H1 (cell line): ENCODE measurements around the gene DOCK9. TPM values are rescaled to one million over a fixed set of nuclear protein-coding genes. Genes with fewer than 3 reads are reported as not detected.

Experiments
- CTCF ChIA-PET: fragments of 300-600 bp; sonication (Branson Sonifier 250); formaldehyde crosslinking; loops from one replicate; lab custom pipeline; 2021; ENCODE audit not compliant: partially characterized antibody; lab: Charles Lee
- POLR2A ChIA-PET: fragments of 300-600 bp; sonication (Branson Sonifier 250); formaldehyde crosslinking; loops from one replicate; lab custom pipeline; 2021; ENCODE audit warnings: inconsistent platforms; ENCODE audit not compliant: partially characterized antibody; lab: Charles Lee
- DNase-seq, 2 experiments: peaks; one replicate each; pipeline versions ENCODE4 v3.0.0 to v3.0.0-alpha.2; 2010 to 2022; ENCODE audit warnings: low spot score in 2 of 2, low read depth in 1 of 2, mixed read lengths in 1 of 2
- FAIRE-seq: peaks from 2 replicates; lab custom pipeline; 2011; peaks lifted over from hg19 to GRCh38; lab: Jason Lieb, UNC
- H2AFZ ChIP-seq: 2 replicates; pipeline ENCODE4 v1.8.1; 2012; ENCODE audit warnings: low read length, inconsistent platforms
- H2AK5ac ChIP-seq: 2 replicates; pipeline ENCODE4 v1.6.1; 2013; ENCODE audit warnings: low read depth, low read length
- H2BK120ac ChIP-seq: replicated peaks from 2 replicates; pipeline ENCODE3; 2013; ENCODE audit warnings: low read depth, low read length, inconsistent platforms
- H2BK12ac ChIP-seq: 2 replicates; pipeline ENCODE4 v1.6.1; 2013; ENCODE audit warnings: low read depth, low read length
- H2BK15ac ChIP-seq: 2 replicates; pipeline ENCODE4 v1.6.1; 2013; ENCODE audit warnings: low read length
- H2BK20ac ChIP-seq: 2 replicates; pipeline ENCODE4 v1.6.1; 2013; ENCODE audit warnings: low read length
- H2BK5ac ChIP-seq: 2 replicates; pipeline ENCODE4 v1.6.1; 2013; ENCODE audit warnings: low read depth, low read length
- H3K14ac ChIP-seq: 2 replicates; pipeline ENCODE4 v1.6.1; 2013; ENCODE audit warnings: inconsistent platforms; ENCODE audit not compliant: insufficient read length
- H3K18ac ChIP-seq: 2 replicates; pipeline ENCODE4 v1.6.1; 2013; ENCODE audit warnings: low read length; ENCODE audit errors: extremely low read depth
- H3K23ac ChIP-seq: 2 replicates; pipeline ENCODE4 v1.6.1; 2013; ENCODE audit warnings: inconsistent platforms; ENCODE audit not compliant: insufficient read length
- H3K23me2 ChIP-seq: 2 replicates; pipeline ENCODE4 v1.6.1; 2013; ENCODE audit warnings: low read depth, low read length
- H3K27ac ChIP-seq: 2 replicates; pipeline ENCODE4 v1.6.1; 2011; ENCODE audit warnings: low read depth, low read length, inconsistent platforms
- H3K27me3 ChIP-seq, 4 experiments: replicated peaks in 1 of 4; 1 replicate in 1 of 4; 2 replicates in 3 of 4; pipeline versions ENCODE4 v1.6.1 to v1.8.1; 2011 to 2013; ENCODE audit warnings: low read length in 3 of 4, mild to moderate bottlenecking in 3 of 4, inconsistent platforms in 2 of 4, mixed read lengths in 2 of 4, moderate library complexity in 1 of 4; ENCODE audit not compliant: control insufficient read depth in 3 of 4, insufficient read depth in 3 of 4; ENCODE audit errors: extremely low read depth in 1 of 4
- H3K36me3 ChIP-seq, 4 experiments: 2 replicates each; pipeline versions ENCODE4 v1.6.1 to v1.8.1; 2011 to 2013; ENCODE audit warnings: mild to moderate bottlenecking in 4 of 4, low read length in 3 of 4, moderate library complexity in 2 of 4, control low read depth in 1 of 4, inconsistent platforms in 1 of 4; ENCODE audit not compliant: insufficient read depth in 4 of 4, control insufficient read depth in 2 of 4
- H3K4ac ChIP-seq: replicated peaks from 2 replicates; pipeline ENCODE3; 2013; ENCODE audit warnings: low read length, low read depth, mixed read lengths, inconsistent platforms; ENCODE audit not compliant: insufficient read length
- H3K4me1 ChIP-seq, 4 experiments: replicated peaks in 1 of 4; 1 replicate in 1 of 4; 2 replicates in 3 of 4; pipeline versions ENCODE4 v1.6.1 to v1.8.1; 2011 to 2013; ENCODE audit warnings: low read length in 3 of 4, inconsistent platforms in 2 of 4, mixed read lengths in 1 of 4; ENCODE audit not compliant: insufficient read depth in 4 of 4, control insufficient read depth in 3 of 4
- H3K4me2 ChIP-seq, 2 experiments: 2 replicates each; pipeline versions ENCODE4 v1.6.1 to v1.8.1; 2011 to 2013; ENCODE audit warnings: low read depth in 2 of 2, low read length in 2 of 2, control low read depth in 1 of 2, inconsistent platforms in 1 of 2, mild to moderate bottlenecking in 1 of 2; ENCODE audit not compliant: insufficient read depth in 1 of 2
- H3K4me3 ChIP-seq, 4 experiments: fragments of 200-600, 300-600 bp in 1 of 4; sonication (generic), shearing (Covaris generic), sonication (Bioruptor Twin) in 1 of 4; 2 replicates each; pipeline versions ENCODE4 v1.5.1 to v1.8.1; 2011 to 2016; ENCODE audit warnings: low read length in 4 of 4, low read depth in 3 of 4, control low read depth in 2 of 4, inconsistent platforms in 2 of 4, mild to moderate bottlenecking in 2 of 4, mixed read lengths in 1 of 4, moderate library complexity in 1 of 4; ENCODE audit not compliant: insufficient read depth in 2 of 4; ENCODE audit errors: extremely low read depth in 1 of 4
- H3K56ac ChIP-seq: replicated peaks from 2 replicates; pipeline ENCODE3; 2013; ENCODE audit warnings: low read depth, mild to moderate bottlenecking, mixed read lengths, low read length, inconsistent platforms; ENCODE audit not compliant: insufficient read length
- H3K79me1 ChIP-seq: 2 replicates; pipeline ENCODE4 v1.6.1; 2013; ENCODE audit warnings: low read depth, low read length, control low read depth
- H3K79me2 ChIP-seq, 2 experiments: 2 replicates each; pipeline versions ENCODE4 v1.6.1 to v1.8.1; 2012 to 2013; ENCODE audit warnings: low read length in 2 of 2, mild to moderate bottlenecking in 2 of 2, inconsistent platforms in 1 of 2; ENCODE audit not compliant: insufficient read depth in 2 of 2, control insufficient read depth in 1 of 2
- H3K9ac ChIP-seq, 4 experiments: replicated peaks in 1 of 4; 1 replicate in 1 of 4; 2 replicates in 3 of 4; pipeline versions ENCODE4 v1.6.1 to v1.8.1; 2011 to 2013; ENCODE audit warnings: low read depth in 3 of 4, low read length in 3 of 4, control low read depth in 2 of 4, mild to moderate bottlenecking in 2 of 4, moderate library complexity in 2 of 4, inconsistent platforms in 1 of 4; ENCODE audit errors: extremely low read depth in 1 of 4
- H3K9me3 ChIP-seq, 2 experiments: 2 replicates each; pipeline versions ENCODE4 v1.6.1 to v1.8.1; 2012 to 2013; ENCODE audit warnings: mild to moderate bottlenecking in 2 of 2, moderate library complexity in 2 of 2, control low read depth in 1 of 2, inconsistent platforms in 1 of 2, low read depth in 1 of 2, low read length in 1 of 2, mixed read lengths in 1 of 2; ENCODE audit not compliant: insufficient read depth in 2 of 2
- H4K20me1 ChIP-seq, 2 experiments: replicated peaks in 1 of 2; 2 replicates each; pipeline versions ENCODE3 to v1.8.1; 2011 to 2013; ENCODE audit warnings: inconsistent platforms in 2 of 2, low read length in 2 of 2, mild to moderate bottlenecking in 1 of 2; ENCODE audit not compliant: insufficient read depth in 2 of 2, control insufficient read depth in 1 of 2
- H4K5ac ChIP-seq: 2 replicates; pipeline ENCODE4 v1.6.1; 2013; ENCODE audit warnings: low read length, low read depth, mixed read lengths, inconsistent platforms; ENCODE audit not compliant: insufficient read length
- H4K8ac ChIP-seq: 2 replicates; pipeline ENCODE4 v1.8.0; 2013; ENCODE audit warnings: mild to moderate bottlenecking, moderate library complexity, low read length, inconsistent platforms; ENCODE audit not compliant: insufficient read depth; ENCODE audit errors: extremely low read depth
- H4K91ac ChIP-seq: replicated peaks from 2 replicates; pipeline ENCODE3; 2013; ENCODE audit warnings: low read length, mixed read lengths, inconsistent platforms; ENCODE audit not compliant: insufficient read length
- ASH2L ChIP-seq: fragments of 200-600, 300-600 bp; sonication (generic); IDR thresholded peaks from one replicate; pipeline ENCODE4 v1.7.1; 2017; ENCODE audit warnings: low read length
- CREB1 ChIP-seq: IDR thresholded peaks from 2 replicates; pipeline ENCODE4 v1.6.1; 2012; ENCODE audit warnings: inconsistent platforms
- EGR1 ChIP-seq: IDR thresholded peaks from 2 replicates; pipeline ENCODE4 v1.6.1; 2011; ENCODE audit warnings: low read depth, low read length, borderline replicate concordance
- GABPA ChIP-seq: IDR thresholded peaks from 2 replicates; pipeline ENCODE4 v1.6.1; 2011; ENCODE audit warnings: mild to moderate bottlenecking, low read length, moderate library complexity, borderline replicate concordance; ENCODE audit not compliant: insufficient read depth
- GTF2F1 ChIP-seq: IDR thresholded peaks from 2 replicates; pipeline ENCODE4 v1.6.1; 2012; ENCODE audit warnings: low read depth, low read length, improper control_type of control experiment, borderline replicate concordance
- JUND ChIP-seq: IDR thresholded peaks from 2 replicates; pipeline ENCODE4 v1.6.1; 2011; ENCODE audit warnings: mild to moderate bottlenecking, improper control_type of control experiment, low read length
- PHF8 ChIP-seq: fragments of 200-600 bp; sonication (generic); conservative IDR thresholded peaks from 2 replicates; pipeline ENCODE4 v1.7.1; 2012; ENCODE audit warnings: low read depth, mild to moderate bottlenecking, inconsistent platforms, low read length, moderate library complexity
- POLR2AphosphoS5 ChIP-seq: IDR thresholded peaks from 2 replicates; pipeline ENCODE4 v1.6.1; 2011; ENCODE audit warnings: low read depth, low read length
- POU5F1 ChIP-seq: IDR thresholded peaks from 2 replicates; pipeline ENCODE4 v1.6.1; 2011; ENCODE audit warnings: low read depth, mild to moderate bottlenecking, low read length, moderate library complexity
- RAD21 ChIP-seq, 2 experiments: IDR thresholded peaks in 1 of 2; conservative IDR thresholded peaks in 1 of 2; 2 replicates each; pipeline ENCODE4 v1.6.1; 2011; ENCODE audit warnings: low read depth in 2 of 2, low read length in 2 of 2, improper control_type of control experiment in 1 of 2, inconsistent platforms in 1 of 2, mild to moderate bottlenecking in 1 of 2, moderate library complexity in 1 of 2
- SIX5 ChIP-seq: IDR thresholded peaks from 2 replicates; pipeline ENCODE4 v1.6.1; 2011; ENCODE audit warnings: mild to moderate bottlenecking, low read depth, low read length
- SUZ12 ChIP-seq: fragments of 200-600 bp; sonication (generic); IDR thresholded peaks from 2 replicates; pipeline ENCODE4 v1.6.1; 2012; ENCODE audit warnings: mild to moderate bottlenecking, inconsistent platforms, low read length, moderate library complexity, mixed read lengths
- TBP ChIP-seq: IDR thresholded peaks from 2 replicates; pipeline ENCODE4 v1.6.1; 2011; ENCODE audit warnings: low read depth, low read length, improper control_type of control experiment
- TEAD4 ChIP-seq: IDR thresholded peaks from 2 replicates; pipeline ENCODE4 v1.6.1; 2012; ENCODE audit warnings: low read depth, low read length, inconsistent platforms, mixed read lengths
- USF2 ChIP-seq: IDR thresholded peaks from 2 replicates; pipeline ENCODE4 v1.6.1; 2011; ENCODE audit warnings: low read length, improper control_type of control experiment
- WGBS, 2 experiments: shearing (Covaris generic) in 1 of 2; methylation state at CpG; one replicate each; pipeline versions ENCODE4 v1.1.6 to v1.1.7; 2013 to 2015; ENCODE audit warnings: low lambda C conversion rate in 2 of 2, mixed read lengths in 2 of 2, inconsistent platforms in 1 of 2, low coverage in 1 of 2, missing lambda C conversion rate in 1 of 2; ENCODE audit not compliant: insufficient replicate concordance in 2 of 2, insufficient coverage in 1 of 2, insufficient read length in 1 of 2; ENCODE audit errors: extremely low coverage in 1 of 2, missing lambda C conversion rate in 1 of 2; 5-methylcytosine and 5-hydroxymethylcytosine counted together
- polyA plus RNA-seq, 7 experiments: library from polyadenylated mRNA; depleted of rRNA in 3 of 7; stranded (reverse) in 5 of 7; unstranded in 2 of 7; fragments of >200 nt in 5 of 7; fragments of 200-250 nt in 2 of 7; gene quantifications; 1 replicate in 5 of 7; 2 replicates in 1 of 7; 4 replicates in 1 of 7; pipeline versions ENCODE4 v1.2.1 to v1.2.3, GENCODE V29; 2011 to 2013; ENCODE audit warnings: missing spikeins in 2 of 7, mixed read lengths in 2 of 7
- total RNA-seq: library from RNA; stranded (reverse); fragmentation: NEBNext Ultra II Directional; extraction: Animal tissue kit (Norgen Biotek cat#: 25700); gene quantifications from 2 replicates; pipeline ENCODE4 v1.2.1, GENCODE V29; 2021

The DOCK9 gene
- total and polyA plus RNA-seq, 2 of the 8 experiments (the other 6 are each of a cell fraction or from before 2014, with no cell fraction given): 21.6 to 31.5 TPM

GRCh38 chr13:98769736-98770135 lies 208.1 kb downstream of the DOCK9 start:
- Histone ChIP-seq H3K27me3 (peaks cover 0 to 2% (median 0%) of the 10 kb centered on the region in 4 experiments; a peak in 1 of 7 replicates), H2BK120ac (no peak overlapping the region), H3K14ac (no peak overlapping the region), H3K9ac (no peak overlapping the region), H2BK12ac (no peak overlapping the region), H3K79me1 (no peaks in the 10 kb centered on the region), H3K4ac (no peak overlapping the region), H4K8ac (no peak overlapping the region), H3K23ac (no peak overlapping the region), H2AK5ac (no peak overlapping the region), H3K4me3 (no peak overlapping the region), H3K4me2 (no peak overlapping the region), H2BK15ac (no peak overlapping the region), H4K5ac (no peak overlapping the region), H3K56ac (no peak overlapping the region), H2AFZ (no peak overlapping the region), H3K79me2 (no peaks in the 10 kb centered on the region), H4K91ac (no peak overlapping the region), H3K18ac (no peak overlapping the region), H3K4me1 (no peaks in the 10 kb centered on the region), H3K9me3 (no peaks in the 10 kb centered on the region), H2BK20ac (no peak overlapping the region), H4K20me1 (no peaks in the 10 kb centered on the region), H3K23me2 (no peaks in the 10 kb centered on the region), H3K27ac (no peak overlapping the region), H2BK5ac (no peak overlapping the region), H3K36me3 (no peaks in the 10 kb centered on the region)
- no peak for FAIRE-seq
- WGBS, 2 experiments: 63% methylated on average over 7 of the region's 7 CpGs; no CpG with 5 or more reads in 1 of the 2 experiments
- DNase-seq: no peak
- POLR2A ChIA-PET: no interaction called here
- CTCF ChIA-PET: interaction anchor here (1.4 kb wide), 1 partner anchor 116 kb away, joined by 4 read pairs; no protein-coding TSS in a partner anchor
- TF ChIP-seq SUZ12 (no peak), SIX5 (no peak), CREB1 (no peak), TBP (no peak), POLR2AphosphoS5 (no peak), POU5F1 (no peak), TEAD4 (no peak), RAD21 (IDR thresholded peaks at IDR 0.05 in 1 of 2, conservative IDR thresholded peaks at IDR 0.05 in 1 of 2; ENCODE audit: low read depth in 2 of 2, low read length in 2 of 2) (no peak), USF2 (no peak), JUND (no peak), GABPA (no peak), PHF8 (no peak), GTF2F1 (no peak), ASH2L (no peak), EGR1 (no peak)
